HG03442 (cell line): ENCODE results near the gene SNAPC4.

Experiments
- ATAC-seq: cut with Tn5 transposase; IDR thresholded peaks from one replicate; pipeline ENCODE4 v1.9.1; 2021; ENCODE audit warnings: mild to moderate bottlenecking, moderate library complexity; ENCODE audit not compliant: unreplicated experiment

Gene SNAPC4

GRCh38 chr9:136373300-136374182, 26.4 kb downstream of the SNAPC4 start, which contains the start of gene CARD9:
Gene CARD9, minus strand, starts transcription at chr9:136373669. Its CDS starts 1,591 bp downstream, at chr9:136372078.
- ATAC-seq: no peak

GRCh38 chr9:136372561-136373299, 27.2 kb downstream of the SNAPC4 start:
- no peak for ATAC-seq

- no peak for ATAC-seq
Observed at GRCh38 chr9:136372006-136372405, 28.0 kb downstream of the SNAPC4 start.

DNA sequence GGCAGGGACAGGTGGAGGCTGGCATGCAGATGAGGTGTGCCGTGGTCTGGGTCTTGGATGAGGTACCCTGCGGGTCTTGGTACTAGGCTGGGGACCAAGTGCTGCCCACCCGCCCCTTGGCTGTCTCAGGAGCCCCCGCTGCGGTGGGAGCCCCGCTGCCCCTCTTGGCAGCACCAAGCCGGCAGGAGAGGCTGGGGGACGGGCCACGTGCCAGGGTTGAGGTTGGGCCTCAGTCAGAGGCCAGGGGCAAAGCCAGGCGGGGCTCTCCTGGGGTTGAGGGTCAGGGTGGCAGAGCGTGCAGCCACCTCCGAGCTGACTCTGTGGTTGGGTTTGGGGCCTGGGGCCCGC, 28.5 kb downstream of the SNAPC4 start:
- ATAC-seq: no peak

- no peak for ATAC-seq
Observed at GRCh38 chr9:136370687-136371532, 29.1 kb downstream of the SNAPC4 start.

- no peak for ATAC-seq
Observed at GRCh38 chr9:136370037-136370436, 29.9 kb downstream of the SNAPC4 start.

- no peak for ATAC-seq
Observed at GRCh38 chr9:136368190-136368589, 31.8 kb downstream of the SNAPC4 start.

DNA sequence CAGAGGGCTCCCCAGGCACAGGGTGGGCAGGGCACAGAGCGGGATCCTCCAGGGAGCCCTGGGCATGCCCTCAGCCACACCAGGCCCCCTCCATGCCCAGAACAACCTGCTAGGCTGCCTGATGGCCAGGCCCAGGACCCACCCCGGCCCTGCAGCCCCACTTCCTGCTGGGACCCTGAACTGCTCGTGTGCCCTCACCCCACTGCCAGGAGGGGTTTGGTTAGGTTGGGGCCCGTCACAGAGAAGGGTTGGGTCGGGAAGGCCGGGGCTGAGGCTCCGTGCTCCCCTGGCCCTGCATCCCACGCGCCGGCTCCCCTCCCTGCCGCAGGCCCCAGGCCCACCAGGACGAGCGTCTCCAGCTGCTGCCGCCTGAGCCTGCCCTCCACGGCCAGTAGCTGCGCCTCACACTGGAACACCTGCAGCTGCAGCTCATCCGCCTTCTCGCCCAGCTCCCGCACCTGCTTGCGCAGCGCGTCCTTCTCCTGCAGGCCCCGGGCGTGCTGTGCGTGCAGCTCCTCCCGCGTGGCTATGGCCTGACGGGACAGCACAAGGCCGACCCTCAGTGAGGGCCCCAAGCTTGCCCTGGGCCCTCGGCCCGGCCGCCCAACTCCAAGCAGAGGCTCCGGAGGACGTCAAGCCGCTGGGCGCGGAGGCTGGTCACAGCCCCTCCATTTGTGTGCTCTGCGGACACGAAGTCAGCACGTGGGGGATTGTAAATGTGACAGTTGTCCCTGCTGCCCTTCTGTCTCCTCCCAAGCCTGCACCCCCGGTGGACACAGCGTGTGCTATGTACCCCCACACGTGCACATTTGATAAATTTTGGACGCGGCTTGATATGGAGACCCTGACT, 32.4 kb downstream of the SNAPC4 start:
- ATAC-seq: no peak

GRCh38 chr9:136366826-136367225, 33.1 kb downstream of the SNAPC4 start:
- ATAC-seq: no peak

DNA sequence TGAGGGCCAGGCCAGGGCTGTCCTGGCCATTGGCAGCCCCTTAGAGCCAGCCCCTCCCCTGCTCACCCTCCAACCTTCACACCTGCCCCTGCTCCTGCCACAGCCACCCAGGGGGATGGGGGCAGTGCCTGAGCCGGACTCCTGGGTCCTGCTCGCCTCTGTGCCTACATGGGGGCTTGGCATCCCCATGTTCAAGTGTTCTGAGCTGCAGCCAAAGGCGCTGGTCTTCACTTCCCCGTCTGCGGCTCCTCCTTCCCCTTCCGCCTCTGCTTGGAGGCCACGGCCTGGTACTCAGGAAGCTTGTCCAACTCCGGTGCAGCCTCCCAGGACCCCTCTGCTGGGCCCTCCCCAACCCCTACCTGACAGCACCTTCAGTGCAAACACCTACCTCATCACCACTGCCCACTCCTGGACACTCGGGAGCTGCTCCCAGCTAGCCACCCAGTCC, 34.2 kb downstream of the SNAPC4 start:
- no peak for ATAC-seq

DNA sequence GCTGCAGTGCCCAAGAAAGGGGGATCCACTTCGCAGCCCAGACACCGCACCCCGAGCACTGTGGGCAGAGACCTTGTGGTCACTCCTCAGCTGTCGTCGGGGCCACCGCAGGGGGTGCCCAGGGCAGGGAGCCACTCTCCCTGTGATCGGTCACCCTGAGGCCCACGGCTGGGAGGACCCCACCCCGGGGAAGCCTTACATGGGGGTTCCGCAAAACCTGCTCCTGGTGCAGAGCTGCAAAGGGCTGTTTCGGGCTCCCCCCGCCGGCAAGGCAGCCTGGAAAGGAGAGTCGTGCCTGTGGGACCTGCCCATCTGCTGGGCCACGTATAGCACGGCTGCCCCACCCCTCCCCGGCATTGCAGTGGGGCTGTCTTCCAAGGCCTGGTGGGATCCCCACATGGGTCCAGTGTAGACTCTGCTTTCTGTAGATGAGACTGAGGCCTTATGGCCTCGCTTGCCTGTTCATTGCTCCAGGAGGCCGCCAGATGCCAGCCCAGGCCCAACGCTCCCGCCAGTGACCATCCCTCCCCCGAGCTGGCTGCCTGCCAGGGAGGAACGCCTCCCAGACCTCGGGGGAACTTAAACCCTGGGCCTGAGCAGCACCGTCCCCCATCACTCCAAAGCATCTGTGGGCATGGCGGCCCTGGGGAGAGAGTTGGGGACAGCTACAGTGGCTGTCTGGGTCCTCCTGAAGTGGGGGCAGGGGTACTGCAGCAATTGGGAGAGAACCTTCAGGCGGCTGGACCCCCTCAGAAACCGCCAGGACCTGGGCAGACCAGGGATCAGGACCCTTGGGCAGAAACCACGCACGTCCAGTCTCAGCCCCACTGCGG, 34.8 kb downstream of the SNAPC4 start:
- no peak for ATAC-seq

- no peak for ATAC-seq
Observed at GRCh38 chr9:136363949-136364748, 35.8 kb downstream of the SNAPC4 start.

GRCh38 chr9:136363106-136363948, 36.6 kb downstream of the SNAPC4 start, which contains the start of gene DNLZ:
Gene DNLZ, minus strand, starts transcription at chr9:136363744. Its CDS starts 30 bp downstream, at chr9:136363714.
- ATAC-seq: peak; percentile 77

GRCh38 chr9:136362450-136362784, 37.6 kb downstream of the SNAPC4 start:
- ATAC-seq: no peak

GRCh38 chr9:136361754-136362449, 38.1 kb downstream of the SNAPC4 start:
- no peak for ATAC-seq

GRCh38 chr9:136361047-136361753, 38.8 kb downstream of the SNAPC4 start:
- no peak for ATAC-seq
